DND-41 (cell line): Measurements from ENCODE around the gene C17orf107.

Experiments used
- ATAC-seq: fragments of 200-7000 bp; cut with Tn5 transposase; 3 replicates; pipeline ENCODE4 v1.9.1; 2021; ENCODE audit warnings: low read depth; ENCODE audit not compliant: insufficient read depth
- DNase-seq: peaks from one replicate; pipeline ENCODE4 v3.0.0-alpha.2; 2020
- H2AFZ ChIP-seq: 2 replicates; pipeline ENCODE4 v1.6.0; 2012; ENCODE audit warnings: low read depth, low read length
- H3K27ac ChIP-seq: 2 replicates; pipeline ENCODE4 v1.5.1; 2012; ENCODE audit warnings: low read length, inconsistent platforms
- H3K27me3 ChIP-seq: fragments of 200-600 bp; sonication (generic); 2 replicates; pipeline ENCODE4 v1.6.0; 2012; ENCODE audit warnings: low read length, mild to moderate bottlenecking, inconsistent platforms; ENCODE audit not compliant: insufficient read depth, poor library complexity
- H3K36me3 ChIP-seq: 2 replicates; pipeline ENCODE4 v1.5.1; 2012; ENCODE audit warnings: low read length, inconsistent platforms; ENCODE audit not compliant: insufficient read depth
- H3K4me1 ChIP-seq: 2 replicates; pipeline ENCODE4 v1.5.1; 2012; ENCODE audit warnings: mild to moderate bottlenecking, low read length; ENCODE audit not compliant: insufficient read depth
- H3K4me2 ChIP-seq: 2 replicates; pipeline ENCODE4 v1.6.0; 2012; ENCODE audit warnings: mild to moderate bottlenecking, moderate library complexity, low read length, inconsistent platforms; ENCODE audit not compliant: insufficient read depth
- H3K4me3 ChIP-seq, 2 experiments: fragments of 200-600 bp in 1 of 2; shearing (Covaris generic) in 1 of 2; 2 replicates each; pipeline ENCODE4 v1.5.1; 2012 to 2016; ENCODE audit warnings: inconsistent platforms in 2 of 2, low read length in 2 of 2, mild to moderate bottlenecking in 2 of 2, low read depth in 1 of 2, moderate library complexity in 1 of 2
- H3K79me2 ChIP-seq: 2 replicates; pipeline ENCODE4 v1.6.0; 2012; ENCODE audit warnings: low read length, inconsistent platforms; ENCODE audit not compliant: insufficient read depth
- H3K9ac ChIP-seq: 2 replicates; pipeline ENCODE4 v1.6.0; 2012; ENCODE audit warnings: low read depth, mild to moderate bottlenecking, inconsistent platforms, low read length, moderate library complexity
- H3K9me3 ChIP-seq: 2 replicates; pipeline ENCODE4 v1.5.1; 2012; ENCODE audit warnings: low read length, moderate library complexity, mild to moderate bottlenecking, inconsistent platforms; ENCODE audit not compliant: insufficient read depth, severe bottlenecking
- H4K20me1 ChIP-seq: 2 replicates; pipeline ENCODE4 v1.6.0; 2012; ENCODE audit warnings: low read length; ENCODE audit not compliant: insufficient read depth
- CTCF ChIP-seq: IDR thresholded peaks from 2 replicates; pipeline ENCODE4 v1.5.1; 2012; ENCODE audit warnings: borderline replicate concordance, low read length, moderate library complexity, mild to moderate bottlenecking; ENCODE audit not compliant: poor library complexity, severe bottlenecking; ENCODE audit errors: extremely low read depth
- EZH2 ChIP-seq: IDR thresholded peaks from 3 replicates; pipeline ENCODE4 v1.6.1; 2012; ENCODE audit warnings: borderline replicate concordance, low read depth, mild to moderate bottlenecking, moderate library complexity, low read length, inconsistent platforms; ENCODE audit not compliant: severe bottlenecking

Gene C17orf107

GRCh38 chr17:4948166-4948930, 49.0 kb downstream of the C17orf107 start, which contains the start of gene PFN1:
Gene PFN1 (minus strand): TSS chr17:4948530. CDS start chr17:4948394, 136 bp downstream.
- peaks cover 60% of the 10 kb centered on the region for H3K4me1 ChIP-seq

GRCh38 chr17:4948931-4949320, 49.6 kb downstream of the C17orf107 start:
- ATAC-seq, result peak; percentile 48
- H3K36me3 ChIP-seq, result peaks cover 42% of the 10 kb centered on the region
- peak overlapping the region; percentile 99 for H3K27ac ChIP-seq
- H3K79me2 ChIP-seq, result peaks cover 55% of the 10 kb centered on the region
- H3K9me3 ChIP-seq, result no peaks in the 10 kb centered on the region
- H3K4me2 ChIP-seq, result peak overlapping the region; percentile 93
- peak overlapping the region; percentile 98 for H3K9ac ChIP-seq
- peaks cover 55% of the 10 kb centered on the region for H3K4me1 ChIP-seq
- no peaks in the 10 kb centered on the region for H3K27me3 ChIP-seq
- DNase-seq, result peak; percentile 85
- TF ChIP-seq EZH2 (no peak), CTCF (no peak)
- H4K20me1 ChIP-seq, result peaks cover 37% of the 10 kb centered on the region
- H3K4me3 ChIP-seq, result peak overlapping the region; percentile 71 to 91
- H2AFZ ChIP-seq, result peak overlapping the region; percentile 82

More at GRCh38 chr17:4948166-4948930, 49.0 kb downstream of the C17orf107 start, which contains the start of gene PFN1:
- Histone ChIP-seq H3K4me2 (peak within 1 kb of the TSS; percentile 97), H3K9ac (peak within 1 kb of the TSS; percentile 98), H3K27me3 (no peaks in the 10 kb centered on the region), H2AFZ (peak within 1 kb of the TSS; percentile 82), H3K36me3 (peaks cover 47% of the 10 kb centered on the region), H3K27ac (peak within 1 kb of the TSS; percentile 99), H4K20me1 (peaks cover 38% of the 10 kb centered on the region), H3K9me3 (no peaks in the 10 kb centered on the region), H3K79me2 (peaks cover 61% of the 10 kb centered on the region), H3K4me3 (peak within 1 kb of the TSS; percentile 72 to 91)
- DNase-seq (peak; percentile 94), ATAC-seq (peak; percentile 37)
- TF ChIP-seq EZH2, result no peak
- TF ChIP-seq CTCF, result peak; percentile 8

GRCh38 chr17:4949321-4950074, 50.2 kb downstream of the C17orf107 start:
- peak overlapping the region; percentile 99 for H3K27ac ChIP-seq
- peaks cover 31% of the 10 kb centered on the region for H4K20me1 ChIP-seq
- peaks cover 49% of the 10 kb centered on the region for H3K4me1 ChIP-seq
- ATAC-seq, result peak; percentile 33
- peak overlapping the region; percentile 71 to 91 for H3K4me3 ChIP-seq
- H3K9ac ChIP-seq, result peak overlapping the region; percentile 98
- peak overlapping the region; percentile 82 for H2AFZ ChIP-seq
- H3K36me3 ChIP-seq, result peaks cover 37% of the 10 kb centered on the region
- peaks cover 49% of the 10 kb centered on the region for H3K79me2 ChIP-seq
- peak overlapping the region; percentile 93 for H3K4me2 ChIP-seq
- H3K27me3 ChIP-seq, result no peaks in the 10 kb centered on the region
- DNase-seq, result peak; percentile 79
- no peaks in the 10 kb centered on the region for H3K9me3 ChIP-seq
- no peak for TF ChIP-seq EZH2
- no peak for TF ChIP-seq CTCF
